OCI-LY7 (cell line): Measurements from ENCODE around the gene MED4. TPM values are rescaled to one million over a fixed set of nuclear protein-coding genes. Genes with fewer than 3 reads are reported as not detected.

Experiments used
- BruUV-seq: library from RNA; stranded (reverse); fragments of 400-500 nt; replicated peaks from 2 replicates; lab custom pipeline; 2021; lab: Mats Ljungman, UMichigan
- CTCF ChIA-PET: fragments of 300-600 bp; sonication (Branson Sonifier 250); formaldehyde crosslinking; loops from one replicate; lab custom pipeline; 2022; ENCODE audit warnings: antibody characterized with exemption; ENCODE audit not compliant: unreplicated experiment; lab: Charles Lee
- POLR2A ChIA-PET: fragments of 300-600 bp; sonication (Branson Sonifier 250); formaldehyde crosslinking; loops from one replicate; lab custom pipeline; 2022; ENCODE audit warnings: antibody characterized with exemption; lab: Charles Lee
- DNase-seq: peaks from one replicate; pipeline ENCODE4 v3.0.0-alpha.2; 2015; ENCODE audit warnings: low spot score
- H2AFZ ChIP-seq: fragments of 200-600 bp; sonication (generic), shearing (Covaris generic); 2 replicates; pipeline ENCODE4 v1.6.1; 2014; ENCODE audit warnings: mild to moderate bottlenecking, antibody characterized with exemption, low read length, moderate library complexity
- H3K27ac ChIP-seq: fragments of 200-600 bp; sonication (generic); 2 replicates; pipeline ENCODE4 v1.5.1; 2014; ENCODE audit warnings: mixed run types, low read depth, mild to moderate bottlenecking, moderate library complexity, low read length, inconsistent platforms; ENCODE audit not compliant: poor library complexity, severe bottlenecking
- H3K36me3 ChIP-seq: fragments of 200-600 bp; sonication (generic); 2 replicates; pipeline ENCODE4 v1.6.1; 2014; ENCODE audit warnings: mild to moderate bottlenecking, antibody characterized with exemption, low read length, moderate library complexity, mixed read lengths; ENCODE audit not compliant: insufficient read depth
- H3K4me1 ChIP-seq: fragments of 200-600 bp; sonication (generic); 2 replicates; pipeline ENCODE4 v1.5.1; 2014; ENCODE audit warnings: mild to moderate bottlenecking, low read length; ENCODE audit not compliant: insufficient read depth, poor library complexity, severe bottlenecking
- H3K4me2 ChIP-seq: fragments of 200-600 bp; sonication (generic); 2 replicates; pipeline ENCODE4 v1.6.1; 2014; ENCODE audit warnings: mild to moderate bottlenecking, low read length
- H3K4me3 ChIP-seq: fragments of 200-600 bp; sonication (generic); 2 replicates; pipeline ENCODE4 v1.5.1; 2014; ENCODE audit warnings: mild to moderate bottlenecking, low read depth, low read length; ENCODE audit not compliant: poor library complexity, severe bottlenecking
- H3K79me2 ChIP-seq: fragments of 200-600 bp; sonication (generic); 2 replicates; pipeline ENCODE4 v1.6.1; 2016; ENCODE audit warnings: low read depth, mild to moderate bottlenecking, low read length, moderate library complexity, mixed read lengths; ENCODE audit not compliant: insufficient read depth
- H3K9me2 ChIP-seq: fragments of 200-600 bp; sonication (generic); 2 replicates; pipeline ENCODE4 v1.6.1; 2016; ENCODE audit warnings: mild to moderate bottlenecking, low read length, mixed read lengths; ENCODE audit not compliant: insufficient read depth
- H3K9me3 ChIP-seq: fragments of 200-600 bp; sonication (generic); 2 replicates; pipeline ENCODE4 v1.6.1; 2014; ENCODE audit warnings: mild to moderate bottlenecking, mixed run types, low read length, mixed read lengths
- H4K20me1 ChIP-seq: fragments of 200-600 bp; sonication (generic); 2 replicates; pipeline ENCODE4 v1.6.1; 2014; ENCODE audit warnings: mild to moderate bottlenecking, antibody characterized with exemption, low read length, moderate library complexity, mixed read lengths; ENCODE audit not compliant: insufficient read depth
- EZH2phosphoT487 ChIP-seq: fragments of 200-600 bp; sonication (generic); IDR thresholded peaks from 2 replicates; pipeline ENCODE4 v1.6.1; 2018; ENCODE audit warnings: low read depth, borderline replicate concordance, mild to moderate bottlenecking, mixed run types, antibody characterized with exemption, low read length, moderate library complexity, mixed read lengths
- intact Hi-C: fragments of 100-400 bp; cut with micrococcal nuclease; formaldehyde crosslinking; loops from one replicate; pipeline ENCODE4 v1.10.0; 2022; ENCODE audit not compliant: unreplicated experiment
- total RNA-seq, 2 experiments: library from RNA; depleted of rRNA in 1 of 2; stranded (reverse); fragments of >200 nt in 1 of 2; shearing (Covaris generic) in 1 of 2; gene quantifications; 2 replicates each; pipeline ENCODE4 v1.2.3, GENCODE V29; 2014 to 2022
- TF ChIP-seq, protein P1 (sequence below): fragments of 200-600 bp; sonication (generic); conservative IDR thresholded peaks from 2 replicates; pipeline ENCODE4 v1.5.1; 2014; ENCODE audit warnings: mild to moderate bottlenecking, antibody characterized with exemption, low read length, moderate library complexity, mixed read lengths

MED4 gene
- total RNA-seq, 2 experiments from 2014 or later: 31.1 to 57.0 TPM

DNA sequence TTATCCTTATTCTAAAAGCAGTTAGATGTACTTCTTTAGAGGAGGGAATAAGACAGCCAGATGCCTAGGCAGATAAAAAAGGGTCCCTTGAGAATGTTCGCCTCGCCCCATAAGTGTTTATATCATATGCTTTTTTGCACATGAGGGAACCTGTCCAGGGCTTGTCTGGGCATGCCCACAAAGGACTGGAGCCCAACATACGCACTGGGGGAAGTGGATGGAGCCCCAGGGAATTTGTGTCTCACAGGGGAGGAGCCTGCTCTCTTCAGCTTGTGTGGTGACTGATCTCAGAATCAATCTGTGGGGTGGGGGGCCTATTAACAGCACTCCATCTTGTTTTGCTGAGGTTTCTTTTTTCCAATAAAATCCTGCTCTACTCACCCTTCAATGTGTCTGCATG, 22.6 kb downstream of the MED4 start:
- H3K4me2 ChIP-seq: no peak overlapping the region
- H4K20me1 ChIP-seq: no peaks in the 10 kb centered on the region
- H3K9me2 ChIP-seq: no peaks in the 10 kb centered on the region
- H3K9me3 ChIP-seq: peaks cover 25% of the 10 kb centered on the region; the same call in 1 of the 2 replicates
- no peaks in the 10 kb centered on the region for H3K4me1 ChIP-seq
- H3K79me2 ChIP-seq: peaks cover 4% of the 10 kb centered on the region; the same call in 1 of the 2 replicates
- POLR2A ChIA-PET: interaction anchor here (0.8 kb wide), 1 partner anchor 36 kb away, joined by 5 read pairs; no protein-coding TSS in a partner anchor
- peaks cover 100% of the 10 kb centered on the region for H3K36me3 ChIP-seq
- intact Hi-C loops: no loop called here
- H2AFZ ChIP-seq: no peak overlapping the region
- CTCF ChIA-PET: no interaction called here
- no peak overlapping the region for H3K4me3 ChIP-seq
- no TSS peak for BruUV-seq
- TF ChIP-seq EZH2phosphoT487: no peak
- TF ChIP-seq, protein P1, sequence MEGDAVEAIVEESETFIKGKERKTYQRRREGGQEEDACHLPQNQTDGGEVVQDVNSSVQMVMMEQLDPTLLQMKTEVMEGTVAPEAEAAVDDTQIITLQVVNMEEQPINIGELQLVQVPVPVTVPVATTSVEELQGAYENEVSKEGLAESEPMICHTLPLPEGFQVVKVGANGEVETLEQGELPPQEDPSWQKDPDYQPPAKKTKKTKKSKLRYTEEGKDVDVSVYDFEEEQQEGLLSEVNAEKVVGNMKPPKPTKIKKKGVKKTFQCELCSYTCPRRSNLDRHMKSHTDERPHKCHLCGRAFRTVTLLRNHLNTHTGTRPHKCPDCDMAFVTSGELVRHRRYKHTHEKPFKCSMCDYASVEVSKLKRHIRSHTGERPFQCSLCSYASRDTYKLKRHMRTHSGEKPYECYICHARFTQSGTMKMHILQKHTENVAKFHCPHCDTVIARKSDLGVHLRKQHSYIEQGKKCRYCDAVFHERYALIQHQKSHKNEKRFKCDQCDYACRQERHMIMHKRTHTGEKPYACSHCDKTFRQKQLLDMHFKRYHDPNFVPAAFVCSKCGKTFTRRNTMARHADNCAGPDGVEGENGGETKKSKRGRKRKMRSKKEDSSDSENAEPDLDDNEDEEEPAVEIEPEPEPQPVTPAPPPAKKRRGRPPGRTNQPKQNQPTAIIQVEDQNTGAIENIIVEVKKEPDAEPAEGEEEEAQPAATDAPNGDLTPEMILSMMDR: no peak
- no peak for DNase-seq
- H3K27ac ChIP-seq: no peak overlapping the region

DNA sequence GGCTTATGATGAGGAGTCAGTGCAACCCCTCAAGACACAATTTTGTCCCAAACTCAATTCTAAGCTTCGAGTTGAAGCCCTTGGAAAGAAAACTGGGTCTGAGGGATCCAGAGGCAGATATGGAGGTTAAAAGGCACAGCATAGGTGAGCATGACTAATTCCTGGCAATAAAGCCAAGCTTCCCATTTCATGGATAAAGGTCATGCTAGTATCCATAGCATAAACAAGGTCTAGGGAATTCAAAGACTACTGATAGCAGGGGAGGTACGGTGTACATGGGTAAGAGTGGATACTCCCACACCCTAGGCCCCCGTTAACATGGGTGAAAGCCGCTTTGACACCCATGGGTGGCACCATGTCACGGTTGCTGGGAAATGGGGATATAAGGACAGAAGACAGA, 24.0 kb downstream of the MED4 start:
- ChIA-PET CTCF (no interaction called here), POLR2A (no interaction called here)
- Histone ChIP-seq H3K4me3 (no peak overlapping the region), H4K20me1 (no peaks in the 10 kb centered on the region), H3K4me2 (no peak overlapping the region), H3K79me2 (no peaks in the 10 kb centered on the region), H3K27ac (no peak overlapping the region), H3K36me3 (peaks cover 100% of the 10 kb centered on the region), H3K4me1 (no peaks in the 10 kb centered on the region), H2AFZ (no peak overlapping the region), H3K9me2 (no peaks in the 10 kb centered on the region), H3K9me3 (peaks cover 24% of the 10 kb centered on the region; the same call in 1 of the 2 replicates)
- TF ChIP-seq EZH2phosphoT487: no peak
- TF ChIP-seq, protein P1: no peak
- no peak for DNase-seq
- intact Hi-C loops: no loop called here
- BruUV-seq: no TSS peak

- DNase-seq: no peak
- no TSS peak for BruUV-seq
- H3K79me2 ChIP-seq: no peaks in the 10 kb centered on the region
- H3K27ac ChIP-seq: no peak overlapping the region
- POLR2A ChIA-PET: interaction anchor here (0.6 to 0.7 kb wide), 3 partner anchors 123 to 1254 kb away, joined by 3 to 4 read pairs (median 3); no protein-coding TSS in a partner anchor
- peaks cover 20% of the 10 kb centered on the region; the same call in 1 of the 2 replicates for H3K9me3 ChIP-seq
- peaks cover 100% of the 10 kb centered on the region for H3K36me3 ChIP-seq
- no peak for TF ChIP-seq EZH2phosphoT487
- TF ChIP-seq, protein P1: no peak
- no peaks in the 10 kb centered on the region for H4K20me1 ChIP-seq
- H3K4me1 ChIP-seq: no peaks in the 10 kb centered on the region
- no peaks in the 10 kb centered on the region for H3K9me2 ChIP-seq
- CTCF ChIA-PET: no interaction called here
- H3K4me2 ChIP-seq: no peak overlapping the region
- intact Hi-C loops: no loop called here
- no peak overlapping the region for H3K4me3 ChIP-seq
- H2AFZ ChIP-seq: no peak overlapping the region
These were observed 25.3 kb downstream of the MED4 start for GRCh38 chr13:48069573-48069972.
